Measurements from ENCODE around the gene CLOCK.
"Not testable (repeated sequence)": the region's sequence is repeated elsewhere in the genome, so short reads cannot be mapped to it uniquely, and the experiment has no call there.

Gene CLOCK

DNA sequence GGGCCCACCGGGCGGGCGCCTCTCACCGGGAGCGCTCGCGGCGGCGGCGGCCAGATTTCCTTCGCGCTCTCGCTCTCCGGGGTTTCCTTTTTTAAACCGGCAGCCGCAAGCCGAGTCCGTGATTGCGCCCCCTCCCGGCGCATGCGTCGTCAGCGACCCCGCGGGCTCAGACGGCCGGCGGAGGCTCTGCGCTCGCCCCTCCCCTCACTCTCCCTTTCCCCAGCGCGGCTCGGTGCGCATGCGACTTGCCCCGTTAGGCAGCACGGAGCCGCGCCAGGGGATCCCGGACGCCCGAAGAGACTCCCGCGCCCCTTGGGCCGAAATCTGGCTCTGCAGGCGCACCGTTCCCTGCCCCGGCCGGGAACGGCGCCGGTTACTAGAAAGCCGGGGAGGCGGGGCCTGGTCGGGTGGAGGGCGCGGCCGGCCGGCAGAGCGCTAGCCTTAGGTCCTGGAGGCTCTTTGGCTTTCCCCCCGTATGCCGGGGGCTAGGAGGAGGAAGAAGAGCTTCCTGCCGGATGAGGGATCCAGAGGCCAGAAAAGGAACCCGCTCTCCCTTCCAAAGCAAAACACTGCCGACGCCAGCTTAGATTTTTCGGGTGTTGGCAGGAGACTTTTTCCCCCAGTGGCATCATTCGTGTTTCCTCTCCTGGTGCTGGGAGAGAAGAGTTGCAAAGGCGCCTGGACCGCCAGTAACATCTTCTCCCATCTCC lies at the start of gene CLOCK:
Gene CLOCK (minus strand): TSS at position 154 of the 710 bp plus-strand sequence. CDS start 64,124 bp downstream, outside the sequence.
- DNase-seq (ENCODE audit: low read depth, low spot score), result no peak
- peak within 1 kb of the TSS; percentile 96 for H3K27ac ChIP-seq

- DNase-seq (ENCODE audit: low read depth, low spot score), result no peak
- H3K27ac ChIP-seq, result no peak within 1 kb of the TSS
Observed at GRCh38 chr4:55592014-55592413, 45.3 kb upstream of the CLOCK start, which contains the start of gene PDCL2. Gene PDCL2, minus strand, starts transcription at chr4:55592245. Its CDS starts 136 bp downstream, at chr4:55592109.

DNA sequence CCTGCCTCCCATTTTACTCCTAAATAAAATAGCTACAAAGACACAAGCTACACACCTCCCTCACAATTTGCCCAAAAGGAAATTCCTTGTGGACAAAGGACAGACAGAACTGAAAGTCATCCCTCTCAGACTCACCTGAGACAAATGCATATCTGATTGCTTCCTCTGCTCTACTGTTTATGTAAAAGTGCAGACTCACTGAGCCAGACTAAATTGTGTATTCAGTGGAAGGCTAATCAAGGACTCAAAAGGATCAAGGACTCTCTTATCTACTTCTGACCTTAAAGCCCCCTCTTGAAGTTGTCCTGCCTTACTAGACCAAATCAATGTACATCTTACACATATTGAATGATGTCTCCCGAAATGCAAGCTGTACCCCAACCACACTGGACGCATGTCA lies 41.5 kb upstream of the CLOCK start:
- H3K27ac ChIP-seq, result no peak overlapping the region
- DNase-seq (ENCODE audit: low read depth, low spot score), result no peak

- H3K27ac ChIP-seq; DNase-seq (ENCODE audit: low read depth, low spot score): not testable (repeated sequence)
Observed at GRCh38 chr4:55582773-55583172, 36.1 kb upstream of the CLOCK start.

DNA sequence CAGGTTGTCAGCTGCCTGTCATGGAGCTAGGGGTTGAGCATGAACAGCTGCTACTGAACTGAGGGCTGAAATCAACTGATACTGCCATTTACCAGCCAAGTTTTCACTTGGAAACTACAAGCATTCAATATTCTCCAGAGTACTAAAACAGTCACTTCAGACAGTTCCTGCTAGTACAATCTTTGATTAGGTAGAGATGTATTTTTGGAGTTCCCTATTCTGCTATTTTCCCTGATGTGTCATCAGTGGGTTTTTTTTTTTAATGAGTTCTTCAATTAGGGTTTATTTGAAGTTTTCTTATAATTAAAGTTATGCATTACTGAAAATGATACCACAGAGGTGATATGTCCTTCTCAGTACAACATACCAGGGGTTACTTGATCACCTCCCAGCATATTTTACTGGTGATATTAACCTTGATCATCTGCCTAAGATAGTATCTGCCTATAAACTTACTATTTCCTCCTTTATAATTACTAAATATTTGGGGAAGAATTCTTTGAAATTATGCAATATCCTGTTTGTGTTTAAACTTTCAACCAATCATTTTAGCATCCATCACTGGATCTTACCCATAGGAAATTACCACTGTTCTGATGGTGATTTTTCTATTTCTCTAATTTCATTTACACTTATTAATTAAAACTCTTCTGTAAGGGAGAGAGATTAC lies 31.8 kb upstream of the CLOCK start:
- no peak for DNase-seq (ENCODE audit: low read depth, low spot score)
- H3K27ac ChIP-seq, result no peak overlapping the region

DNA sequence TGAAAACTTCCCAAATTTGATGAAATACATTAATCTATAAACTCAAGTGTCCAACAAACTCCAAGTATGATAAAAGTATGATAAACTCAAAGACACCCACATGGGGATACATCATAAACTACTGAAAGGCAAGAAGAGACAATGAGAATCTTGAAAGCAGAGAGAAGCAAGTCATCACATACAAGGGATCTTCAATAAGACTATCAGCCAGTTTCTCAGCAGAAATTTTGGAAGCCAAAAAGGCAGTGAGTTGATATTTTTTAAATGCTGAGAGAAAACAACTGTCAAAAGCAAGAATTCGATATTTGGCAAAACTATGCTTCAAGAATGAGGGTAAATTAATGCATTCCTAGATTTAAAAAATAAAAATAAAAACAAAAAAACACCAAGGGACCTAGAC lies 28.8 kb upstream of the CLOCK start:
- DNase-seq (ENCODE audit: low read depth, low spot score), result no peak
- H3K27ac ChIP-seq, result no peak overlapping the region

DNA sequence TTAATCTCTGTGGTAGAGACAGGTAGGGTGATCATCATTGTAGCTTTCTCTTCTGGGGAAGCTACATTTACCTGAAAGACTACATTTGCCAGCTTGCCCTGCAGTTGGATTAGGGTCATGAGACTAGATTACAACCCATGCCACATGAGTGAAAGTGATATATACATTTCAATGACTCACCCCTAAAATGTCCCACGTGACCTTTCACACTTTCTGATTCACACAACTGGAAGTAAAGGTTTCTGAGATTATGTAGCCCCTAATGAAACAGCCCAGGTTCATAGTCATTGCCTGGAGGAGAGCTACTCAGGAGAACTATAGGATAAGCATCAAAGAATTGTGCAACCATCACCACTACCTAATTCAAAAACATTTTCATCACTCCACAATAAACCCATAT lies 27.5 kb upstream of the CLOCK start:
- DNase-seq (ENCODE audit: low read depth, low spot score), result no peak

DNA sequence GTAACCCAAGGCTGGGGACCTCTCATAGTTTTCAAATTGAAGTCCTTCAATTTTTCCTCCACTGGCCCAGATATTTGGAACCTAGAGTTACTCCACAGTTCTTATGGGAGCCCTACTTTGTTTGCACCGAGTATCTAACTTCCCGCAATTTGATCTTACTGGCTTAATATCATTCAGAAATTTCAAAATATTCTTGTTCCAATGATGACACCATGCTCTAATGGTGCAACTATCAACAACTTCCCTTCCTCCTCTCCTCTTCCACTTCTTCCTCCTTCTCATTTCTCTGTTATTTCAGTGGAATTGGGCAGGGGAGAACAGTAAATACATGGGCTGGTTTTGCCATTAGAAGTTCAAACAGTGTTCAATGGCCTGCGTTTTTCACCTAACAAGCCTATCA lies 25.1 kb upstream of the CLOCK start:
- DNase-seq (ENCODE audit: low read depth, low spot score), result no peak
- no peak overlapping the region for H3K27ac ChIP-seq

More for the DNA sequence above, 27.5 kb upstream of the CLOCK start:
- no peak overlapping the region for H3K27ac ChIP-seq

DNA sequence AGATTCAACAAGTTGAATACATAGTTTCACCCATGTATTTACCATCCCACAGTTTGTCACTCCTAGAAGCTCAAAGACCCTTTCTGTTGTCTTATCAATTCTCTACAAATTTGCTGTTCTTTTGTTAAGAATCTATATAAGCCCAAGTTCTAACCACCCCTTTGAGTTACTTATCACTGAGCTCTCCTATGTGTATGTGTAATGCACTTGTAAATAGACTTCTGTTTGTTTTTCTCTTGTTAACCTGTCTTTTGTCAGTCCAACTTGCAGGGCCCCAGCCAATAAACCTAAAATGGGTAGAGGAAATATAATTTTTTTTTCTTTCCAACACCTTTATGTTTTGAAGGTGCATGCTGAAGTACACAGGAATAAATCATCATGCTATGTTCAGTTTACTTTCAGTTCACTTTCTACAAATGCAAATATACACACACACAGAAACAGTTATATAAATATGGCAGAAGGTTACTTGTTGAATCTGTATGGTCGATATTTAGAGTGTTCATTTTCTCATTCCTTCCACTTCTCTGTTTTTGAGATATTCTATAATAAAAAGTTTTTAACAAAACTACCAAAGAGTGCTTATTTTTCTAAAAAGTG lies 22.3 kb upstream of the CLOCK start:
- no peak overlapping the region for H3K27ac ChIP-seq
- no peak for DNase-seq (ENCODE audit: low read depth, low spot score)

DNA sequence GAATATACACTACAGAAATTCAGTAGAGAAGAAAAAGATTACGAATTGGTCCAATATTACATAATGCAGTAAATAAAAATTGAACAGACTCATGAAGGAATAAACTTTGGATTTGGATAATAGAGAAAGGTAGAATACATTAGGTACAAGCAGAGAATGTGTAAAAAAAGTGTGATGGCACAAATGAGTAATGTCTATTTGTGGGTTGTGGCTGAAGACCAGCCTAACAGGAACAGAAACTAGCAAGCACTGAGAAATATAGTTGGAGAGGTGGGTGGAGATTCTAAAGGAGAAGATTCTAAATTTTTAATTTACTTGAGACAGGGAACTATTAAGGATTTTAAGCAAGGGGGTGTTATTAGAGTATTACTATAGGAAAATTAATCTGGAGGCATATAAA lies 15.2 kb upstream of the CLOCK start:
- DNase-seq (ENCODE audit: low read depth, low spot score), result no peak
- no peak overlapping the region for H3K27ac ChIP-seq

DNA sequence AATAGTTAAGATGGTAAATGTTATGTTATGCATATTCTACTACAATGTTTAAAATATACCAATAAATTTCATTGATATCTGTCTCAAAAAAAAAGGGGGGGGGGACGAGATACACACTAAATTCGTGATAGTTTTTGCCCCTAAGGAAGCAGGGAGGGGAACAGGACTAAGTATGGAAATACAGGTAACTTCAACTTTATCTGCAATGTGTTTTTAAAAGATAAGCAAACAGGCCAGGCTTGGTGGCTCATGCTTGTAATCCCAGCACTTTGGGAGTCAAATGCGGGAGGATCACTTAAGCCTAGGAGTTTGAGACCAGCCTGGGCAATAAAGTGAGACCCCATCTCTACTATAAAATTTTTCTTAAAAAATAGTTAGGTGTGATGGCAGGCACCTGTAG lies 13.4 kb upstream of the CLOCK start:
- no peak for DNase-seq (ENCODE audit: low read depth, low spot score)
- H3K27ac ChIP-seq, result no peak overlapping the region

- DNase-seq (ENCODE audit: low read depth, low spot score), result no peak
- no peak overlapping the region for H3K27ac ChIP-seq
Observed at GRCh38 chr4:55554453-55555030, 7.8 kb upstream of the CLOCK start.

DNA sequence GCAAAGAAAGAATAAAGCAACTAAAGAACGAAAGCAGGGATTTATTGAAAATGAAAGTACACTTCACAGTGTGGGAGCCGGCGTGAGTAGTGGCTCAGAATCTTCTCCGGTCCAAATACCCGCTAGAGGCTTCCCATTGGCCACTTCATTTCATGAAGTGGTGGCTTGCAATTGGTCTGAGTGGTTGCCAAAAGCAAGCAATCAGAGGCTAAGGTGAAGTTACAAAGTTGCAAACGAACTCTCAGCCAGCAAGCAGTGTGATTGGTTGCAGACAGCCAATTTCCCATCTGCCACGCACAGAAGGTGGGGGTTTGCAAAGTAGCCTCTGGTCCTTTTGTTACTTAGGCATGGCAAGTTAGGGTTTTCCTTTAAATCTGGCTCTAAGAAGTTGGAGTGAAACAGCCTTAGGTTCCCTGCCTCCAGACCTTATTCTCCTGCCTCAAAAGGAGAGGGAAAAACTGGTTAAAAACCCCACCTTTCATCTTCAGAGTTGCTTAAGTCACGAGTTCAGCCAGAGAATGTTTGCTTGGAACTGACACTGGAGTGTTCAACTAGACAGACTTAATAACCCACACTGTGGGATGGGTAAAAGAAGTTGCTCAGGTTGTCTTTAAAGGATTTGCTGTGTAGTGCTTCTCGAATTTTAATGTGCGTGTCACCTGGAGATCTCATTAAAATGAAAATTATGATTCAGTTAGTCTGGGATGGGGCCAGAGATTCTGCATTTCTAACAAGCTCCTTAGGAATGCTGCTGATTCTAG lies 6.9 kb upstream of the CLOCK start:
- DNase-seq (ENCODE audit: low read depth, low spot score), result no peak
- no peak overlapping the region for H3K27ac ChIP-seq

DNA sequence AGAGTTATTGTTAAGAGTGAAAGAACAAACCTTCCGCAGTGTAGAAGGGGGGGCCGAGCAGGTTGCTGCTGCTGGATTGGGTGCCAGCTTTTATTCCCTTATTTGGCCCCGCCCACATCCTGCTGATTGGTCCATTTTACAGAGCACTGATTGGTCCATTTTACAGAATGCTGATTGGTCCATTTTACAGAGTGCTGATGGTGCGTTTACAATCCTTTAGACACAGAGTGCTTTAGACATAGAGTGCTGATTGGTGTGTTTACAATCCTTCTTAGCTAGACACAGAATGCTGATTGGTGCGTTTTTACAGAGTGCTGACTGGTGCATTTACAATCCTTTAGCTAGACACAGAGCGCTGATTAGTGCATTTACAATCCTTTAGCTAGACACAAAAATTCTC lies 5.3 kb upstream of the CLOCK start:
- not testable (repeated sequence) for DNase-seq (ENCODE audit: low read depth, low spot score); H3K27ac ChIP-seq

- peak; percentile 97 for DNase-seq (ENCODE audit: low read depth, low spot score)
Observed at GRCh38 chr4:55549888-55550287, 3.2 kb upstream of the CLOCK start.

DNA sequence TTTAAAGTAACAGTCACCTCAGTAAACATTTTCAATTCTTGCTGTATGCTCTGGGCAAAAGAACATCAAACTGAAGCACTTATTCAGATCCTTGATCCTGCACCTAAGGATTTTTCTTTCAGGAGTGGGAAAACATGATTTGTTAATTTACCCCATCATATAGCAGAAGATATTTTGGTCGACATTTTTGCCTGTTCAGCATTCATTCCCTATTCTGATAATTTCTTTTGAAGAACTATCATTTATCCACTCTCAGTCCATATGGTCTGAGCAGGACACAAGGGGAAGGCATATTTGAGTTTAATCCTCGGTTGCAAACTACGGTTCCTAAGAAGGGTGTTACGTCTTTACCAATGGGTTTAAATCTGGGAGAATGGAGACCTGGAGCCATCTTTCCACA lies 1.2 kb upstream of the CLOCK start:
- H3K27ac ChIP-seq, result peak overlapping the region; percentile 96
- no peak for DNase-seq (ENCODE audit: low read depth, low spot score)

More at GRCh38 chr4:55549888-55550287, 3.2 kb upstream of the CLOCK start:
- peak overlapping the region; percentile 77 for H3K27ac ChIP-seq

DNA sequence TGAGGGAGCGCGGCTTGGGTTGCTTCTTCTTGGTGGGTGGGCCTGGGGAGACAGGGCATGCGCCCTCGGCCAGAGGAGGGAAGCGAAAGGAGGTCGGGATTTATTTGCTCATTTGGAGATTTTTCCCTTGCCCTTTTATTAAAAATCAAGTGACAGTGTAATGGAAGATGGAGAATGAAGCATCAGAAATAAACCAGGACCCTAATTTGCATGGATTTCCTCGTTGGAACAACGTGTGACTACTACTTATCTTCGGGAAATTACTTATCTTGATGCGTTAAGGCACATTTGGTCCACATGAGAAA lies 709 bp upstream of the CLOCK start:
- no peak for DNase-seq (ENCODE audit: low read depth, low spot score)
- H3K27ac ChIP-seq, result peak overlapping the region; percentile 96

- no peak for DNase-seq (ENCODE audit: low read depth, low spot score)
Observed at GRCh38 chr4:55546506-55546755, 278 bp downstream of the CLOCK start.

GRCh38 chr4:55545641-55546505 lies 836 bp downstream of the CLOCK start:
- H3K27ac ChIP-seq, result peak overlapping the region; percentile 96
- DNase-seq (ENCODE audit: low read depth, low spot score), result no peak

More at GRCh38 chr4:55546506-55546755, 278 bp downstream of the CLOCK start:
- peak overlapping the region; percentile 96 for H3K27ac ChIP-seq

- peak overlapping the region; percentile 96 for H3K27ac ChIP-seq
- DNase-seq (ENCODE audit: low read depth, low spot score), result no peak
Observed at GRCh38 chr4:55545151-55545550, 1.6 kb downstream of the CLOCK start.
